Fibroblast of lung (primary cell): Measurements from ENCODE around the gene MYH9. TPM values are rescaled to one million over a fixed set of nuclear protein-coding genes. Genes with fewer than 3 reads are reported as not detected.

Experiments
- DNase-seq, 2 donors: peaks; one replicate each; pipeline versions ENCODE4 v3.0.0 to v3.0.0-alpha.2; 2010; ENCODE audit warnings: low read depth in 2 of 2
- H2AFZ ChIP-seq: 2 replicates; pipeline ENCODE4 v1.5.1; 2012; ENCODE audit warnings: low read length, control low read depth, inconsistent platforms
- H3K27ac ChIP-seq: 2 replicates; pipeline ENCODE4 v1.5.1; 2011; ENCODE audit warnings: low read length, control low read depth; ENCODE audit not compliant: insufficient read depth
- H3K27me3 ChIP-seq: 2 replicates; pipeline ENCODE4 v1.5.1; 2011; ENCODE audit warnings: mild to moderate bottlenecking, low read length; ENCODE audit not compliant: control insufficient read depth, insufficient read depth
- H3K36me3 ChIP-seq: 2 replicates; pipeline ENCODE4 v1.5.1; 2011; ENCODE audit warnings: low read length; ENCODE audit not compliant: control insufficient read depth, insufficient read depth
- H3K4me1 ChIP-seq: 2 replicates; pipeline ENCODE4 v1.5.1; 2011; ENCODE audit warnings: low read length; ENCODE audit not compliant: control insufficient read depth, insufficient read depth; ENCODE audit errors: extremely low read depth
- H3K4me2 ChIP-seq: 2 replicates; pipeline ENCODE4 v1.5.1; 2011; ENCODE audit warnings: low read length, control low read depth; ENCODE audit not compliant: insufficient read depth; ENCODE audit errors: extremely low read depth
- H3K4me3 ChIP-seq, 4 experiments: fragments of 200-600 bp in 1 of 4; sonication (generic) in 1 of 4; replicated peaks in 1 of 4; 2 replicates each; pipeline ENCODE4 v1.5.1; 2011 to 2016; ENCODE audit warnings: low read length in 4 of 4, low read depth in 3 of 4, mild to moderate bottlenecking in 3 of 4, control low read depth in 2 of 4, inconsistent platforms in 1 of 4, mixed read lengths in 1 of 4; ENCODE audit not compliant: insufficient read depth in 1 of 4; ENCODE audit errors: control extremely low read depth in 1 of 4
- H3K79me2 ChIP-seq: 2 replicates; pipeline ENCODE4 v1.5.1; 2012; ENCODE audit warnings: mild to moderate bottlenecking, low read length, inconsistent platforms; ENCODE audit not compliant: control insufficient read depth, insufficient read depth
- H3K9ac ChIP-seq: 2 replicates; pipeline ENCODE4 v1.5.1; 2011; ENCODE audit warnings: mild to moderate bottlenecking, low read length, control low read depth; ENCODE audit not compliant: insufficient read depth
- H3K9me3 ChIP-seq: 2 replicates; pipeline ENCODE4 v1.5.1; 2012; ENCODE audit warnings: low read depth, low read length; ENCODE audit not compliant: control insufficient read depth, insufficient read depth
- H4K20me1 ChIP-seq: 2 replicates; pipeline ENCODE4 v1.5.1; 2011; ENCODE audit warnings: low read length; ENCODE audit not compliant: control insufficient read depth, insufficient read depth; ENCODE audit errors: extremely low read depth
- EZH2 ChIP-seq: IDR thresholded peaks from 2 replicates; pipeline ENCODE4 v1.5.1; 2012; ENCODE audit warnings: low read length, control low read depth, mild to moderate bottlenecking; ENCODE audit errors: missing control alignments
- polyA plus RNA-seq, 2 donors: library from polyadenylated mRNA; depleted of rRNA in 1 of 2; stranded (reverse) in 1 of 2; unstranded in 1 of 2; fragments of >200 nt; gene quantifications; 2 replicates each; pipeline ENCODE4 v1.2.1, GENCODE V29; 2011 to 2012; ENCODE audit warnings: missing spikeins in 1 of 2
- total RNA-seq: library from RNA; depleted of rRNA; stranded (reverse); fragments of >200 nt; gene quantifications from 2 replicates; pipeline ENCODE4 v1.2.1, GENCODE V29; 2014
- TF ChIP-seq, protein P1 (sequence below), 2 donors: IDR thresholded peaks in 1 of 2; conservative IDR thresholded peaks in 1 of 2; 1 replicate in 1 of 2; 2 replicates in 1 of 2; pipeline ENCODE4 v1.5.1; 2011 to 2012; ENCODE audit warnings: low read length in 2 of 2, control low read depth in 1 of 2, inconsistent platforms in 1 of 2, low read depth in 1 of 2, mild to moderate bottlenecking in 1 of 2

The MYH9 gene
- total and polyA plus RNA-seq, 2 donors (not counting 1 experiment from before 2014, with no cell fraction given), result 677 to 796 TPM

DNA sequence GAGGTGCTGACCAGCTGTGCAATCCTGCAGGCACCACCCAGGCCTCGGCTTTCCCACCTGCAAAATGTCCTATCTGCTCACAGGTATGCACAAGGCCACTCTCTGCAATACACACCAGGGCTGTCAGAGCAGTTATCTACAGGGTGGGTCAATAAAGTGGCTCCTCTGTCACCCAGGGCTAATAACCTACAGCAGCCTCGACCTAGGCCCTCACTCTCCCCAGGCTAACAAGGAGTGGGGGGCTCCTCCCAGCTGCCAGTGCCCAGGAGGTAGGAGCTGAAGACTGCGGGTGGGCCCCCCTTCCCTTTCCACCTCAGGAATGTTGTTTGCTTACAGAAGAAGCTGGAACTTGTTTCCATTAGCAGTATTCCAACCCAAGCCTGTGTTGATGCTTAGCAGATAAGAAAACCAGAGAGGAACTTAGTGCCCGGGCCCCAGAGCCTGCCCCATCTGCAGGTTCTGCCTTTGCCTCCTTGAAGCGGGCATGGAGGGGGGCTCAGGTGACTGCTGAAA lies 26.8 kb downstream of the MYH9 start:
- Histone ChIP-seq H4K20me1 (peaks cover 3% of the 10 kb centered on the region), H3K9ac (peak overlapping the region; percentile 32), H3K4me1 (peaks cover 68% of the 10 kb centered on the region), H3K27me3 (no peaks in the 10 kb centered on the region), H2AFZ (no peak overlapping the region), H3K27ac (peak overlapping the region; percentile 68), H3K79me2 (peaks cover 96% of the 10 kb centered on the region), H3K36me3 (peaks cover 6% of the 10 kb centered on the region), H3K9me3 (no peaks in the 10 kb centered on the region), H3K4me3 (peak overlapping the region in 3 of 4 experiments; percentile 2 to 29 (median 29)), H3K4me2 (peak overlapping the region; percentile 76)
- TF ChIP-seq, protein P1, sequence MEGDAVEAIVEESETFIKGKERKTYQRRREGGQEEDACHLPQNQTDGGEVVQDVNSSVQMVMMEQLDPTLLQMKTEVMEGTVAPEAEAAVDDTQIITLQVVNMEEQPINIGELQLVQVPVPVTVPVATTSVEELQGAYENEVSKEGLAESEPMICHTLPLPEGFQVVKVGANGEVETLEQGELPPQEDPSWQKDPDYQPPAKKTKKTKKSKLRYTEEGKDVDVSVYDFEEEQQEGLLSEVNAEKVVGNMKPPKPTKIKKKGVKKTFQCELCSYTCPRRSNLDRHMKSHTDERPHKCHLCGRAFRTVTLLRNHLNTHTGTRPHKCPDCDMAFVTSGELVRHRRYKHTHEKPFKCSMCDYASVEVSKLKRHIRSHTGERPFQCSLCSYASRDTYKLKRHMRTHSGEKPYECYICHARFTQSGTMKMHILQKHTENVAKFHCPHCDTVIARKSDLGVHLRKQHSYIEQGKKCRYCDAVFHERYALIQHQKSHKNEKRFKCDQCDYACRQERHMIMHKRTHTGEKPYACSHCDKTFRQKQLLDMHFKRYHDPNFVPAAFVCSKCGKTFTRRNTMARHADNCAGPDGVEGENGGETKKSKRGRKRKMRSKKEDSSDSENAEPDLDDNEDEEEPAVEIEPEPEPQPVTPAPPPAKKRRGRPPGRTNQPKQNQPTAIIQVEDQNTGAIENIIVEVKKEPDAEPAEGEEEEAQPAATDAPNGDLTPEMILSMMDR (conservative IDR thresholded peaks at IDR 0.05 in 1 of 2, IDR thresholded peaks at IDR 0.05 in 1 of 2; ENCODE audit: low read depth in 1 of 2, low read length in 2 of 2), result no peak
- peak; percentile 69 to 81 for DNase-seq

DNA sequence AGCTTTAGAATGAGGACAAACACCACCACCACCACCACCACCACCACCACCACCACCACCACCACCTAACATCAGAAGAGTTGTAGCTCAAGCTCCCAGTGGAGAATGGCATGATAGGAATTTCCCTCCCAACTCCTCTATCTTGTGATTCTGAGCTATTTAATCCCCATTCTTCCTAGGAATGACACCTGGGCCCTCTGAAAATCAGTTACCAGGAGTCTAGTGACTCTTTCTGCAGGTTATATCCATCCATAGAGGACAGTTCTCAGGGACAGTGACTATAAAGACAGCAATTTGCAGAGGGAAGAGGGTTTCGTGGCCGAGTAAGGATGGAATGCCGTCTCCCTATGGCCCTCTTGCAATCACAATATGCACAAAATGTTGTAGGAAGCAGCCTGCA lies 27.8 kb downstream of the MYH9 start:
- Histone ChIP-seq H4K20me1 (peaks cover 4% of the 10 kb centered on the region), H3K9me3 (no peaks in the 10 kb centered on the region), H3K4me3 (no peak overlapping the region), H3K4me2 (peak overlapping the region; percentile 41), H3K36me3 (peaks cover 6% of the 10 kb centered on the region), H2AFZ (no peak overlapping the region), H3K27me3 (no peaks in the 10 kb centered on the region), H3K9ac (no peak overlapping the region), H3K4me1 (peaks cover 75% of the 10 kb centered on the region), H3K27ac (peak overlapping the region; percentile 37), H3K79me2 (peaks cover 96% of the 10 kb centered on the region)
- TF ChIP-seq, protein P1 (conservative IDR thresholded peaks at IDR 0.05 in 1 of 2, IDR thresholded peaks at IDR 0.05 in 1 of 2; ENCODE audit: low read depth in 1 of 2, low read length in 2 of 2), result no peak
- no peak for TF ChIP-seq EZH2
- DNase-seq, result no peak

DNA sequence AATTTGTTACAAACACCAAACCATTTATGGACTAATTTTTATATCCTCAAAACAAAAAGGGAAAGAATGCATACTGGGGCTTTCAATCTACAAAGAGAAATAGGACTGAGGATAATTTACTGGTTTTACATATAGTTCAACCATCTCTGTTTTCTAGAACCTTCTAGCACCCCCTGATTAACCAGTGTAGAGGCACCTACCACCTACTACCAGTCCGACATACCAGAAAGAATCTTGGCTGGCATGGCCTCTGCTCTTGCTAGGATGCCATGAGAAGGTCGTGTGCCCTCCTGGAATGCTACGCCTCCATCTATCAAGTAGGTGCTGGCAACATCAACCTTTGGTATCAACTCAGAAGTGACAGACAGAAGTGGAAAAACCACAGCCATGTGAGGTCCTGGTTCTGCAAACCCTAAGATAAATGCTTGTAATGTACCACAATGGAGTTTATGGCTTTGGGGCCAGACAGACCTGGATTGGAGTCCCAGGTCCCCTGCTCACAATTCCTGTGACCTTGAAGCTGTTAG lies 28.2 kb downstream of the MYH9 start:
- H3K4me3 ChIP-seq, result no peak overlapping the region
- TF ChIP-seq EZH2, result no peak
- TF ChIP-seq, protein P1 (conservative IDR thresholded peaks at IDR 0.05 in 1 of 2, IDR thresholded peaks at IDR 0.05 in 1 of 2; ENCODE audit: low read depth in 1 of 2, low read length in 2 of 2), result no peak
- H3K4me1 ChIP-seq, result peaks cover 76% of the 10 kb centered on the region
- H3K9me3 ChIP-seq, result no peaks in the 10 kb centered on the region
- peaks cover 4% of the 10 kb centered on the region for H3K36me3 ChIP-seq
- peak overlapping the region; percentile 41 for H3K4me2 ChIP-seq
- no peak for DNase-seq
- H3K27me3 ChIP-seq, result no peaks in the 10 kb centered on the region
- H3K27ac ChIP-seq, result peak overlapping the region; percentile 57
- H3K79me2 ChIP-seq, result peaks cover 96% of the 10 kb centered on the region
- H3K9ac ChIP-seq, result no peak overlapping the region
- H2AFZ ChIP-seq, result no peak overlapping the region
- H4K20me1 ChIP-seq, result peaks cover 4% of the 10 kb centered on the region
